Retinal pigment epithelial cell (primary cell): ENCODE measurements around the gene IL1R2.

Source experiments
- DNase-seq: peaks from one replicate; pipeline ENCODE4 v3.0.0-alpha.2; 2010; ENCODE audit warnings: low read depth
- H3K4me3 ChIP-seq: 2 replicates; pipeline ENCODE4 v1.5.1; 2011; ENCODE audit warnings: mild to moderate bottlenecking, low read length, control low read depth, moderate library complexity
- CTCF ChIP-seq: conservative IDR thresholded peaks from 2 replicates; pipeline ENCODE4 v1.5.1; 2011; ENCODE audit warnings: low read depth, low read length, control low read depth, inconsistent platforms

The IL1R2 gene

GRCh38 chr2:102053096-102053495 lies 61.3 kb downstream of the IL1R2 start:
- no peak for TF ChIP-seq CTCF
- DNase-seq: no peak
- no peak overlapping the region for H3K4me3 ChIP-seq

- H3K4me3 ChIP-seq: no peak overlapping the region
- DNase-seq: no peak
- no peak for TF ChIP-seq CTCF
Measured at GRCh38 chr2:102055346-102055990, 63.7 kb downstream of the IL1R2 start.

GRCh38 chr2:102056079-102056581 lies 64.4 kb downstream of the IL1R2 start:
- H3K4me3 ChIP-seq: no peak overlapping the region
- no peak for DNase-seq
- TF ChIP-seq CTCF: no peak

- no peak for TF ChIP-seq CTCF
- no peak overlapping the region for H3K4me3 ChIP-seq
- DNase-seq: peak; percentile 90
Measured at GRCh38 chr2:102057502-102058292, 65.9 kb downstream of the IL1R2 start.

DNA sequence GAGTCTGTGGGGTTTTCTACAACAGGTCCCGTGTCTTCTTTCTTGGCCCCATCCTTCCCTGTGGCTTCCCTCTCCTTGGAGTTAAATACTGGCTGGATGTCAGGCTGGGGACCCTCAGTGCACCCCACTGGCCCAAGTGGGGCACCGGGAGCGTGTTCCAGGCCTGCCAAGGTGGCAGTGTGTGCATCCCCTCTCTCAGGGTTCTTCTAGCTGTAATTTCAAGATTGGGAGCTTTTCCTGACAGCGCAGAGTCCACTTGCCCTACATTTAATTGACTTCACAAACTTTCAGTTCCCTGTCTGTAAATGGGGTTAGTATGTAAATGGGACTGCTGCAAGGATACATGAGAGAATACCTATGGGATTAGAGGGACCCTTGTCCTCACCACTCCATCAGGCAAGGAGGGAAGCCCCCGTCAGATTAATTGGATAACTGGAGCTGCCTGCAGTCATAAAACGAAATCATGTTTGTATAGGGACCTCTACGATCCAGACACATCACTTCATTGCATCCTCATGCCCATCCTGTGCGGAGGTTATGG lies 66.6 kb downstream of the IL1R2 start:
- no peak for DNase-seq
- no peak overlapping the region for H3K4me3 ChIP-seq
- no peak for TF ChIP-seq CTCF

DNA sequence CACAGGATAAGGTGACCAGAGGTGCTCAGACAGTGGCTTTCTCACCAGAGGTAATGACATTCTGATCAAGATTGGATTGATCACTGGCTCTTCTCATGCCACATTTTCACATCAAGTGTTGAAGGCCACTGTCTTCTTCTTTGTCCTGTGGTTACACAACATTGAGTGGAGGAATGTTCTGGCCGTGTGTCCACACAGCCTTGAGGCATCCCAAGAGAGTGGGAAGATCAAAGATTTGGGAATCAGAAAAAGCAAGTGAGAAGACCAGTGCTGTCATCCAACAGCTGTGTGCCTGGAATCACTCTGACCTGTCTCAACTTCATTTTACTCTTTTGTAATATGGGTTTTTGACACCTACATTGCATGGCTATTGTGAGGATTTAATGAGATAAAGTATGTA lies 67.4 kb downstream of the IL1R2 start:
- no peak for TF ChIP-seq CTCF
- H3K4me3 ChIP-seq: no peak overlapping the region
- no peak for DNase-seq
